Caco-2 (cell line): ENCODE data around the gene NGFR. TPM values are rescaled to one million over a fixed set of nuclear protein-coding genes. Genes with fewer than 3 reads are reported as not detected.

Experiments used
- BruUV-seq: library from RNA; stranded (reverse); fragments of 400-500 nt; replicated peaks from 2 replicates; lab custom pipeline; 2021; lab: Mats Ljungman, UMichigan
- CTCF ChIA-PET: fragments of 300-600 bp; sonication (Branson Sonifier 250); formaldehyde crosslinking; loops from one replicate; lab custom pipeline; 2022; ENCODE audit warnings: antibody characterized with exemption; lab: Charles Lee
- POLR2A ChIA-PET: fragments of 300-600 bp; sonication (Branson Sonifier 250); formaldehyde crosslinking; loops from one replicate; lab custom pipeline; 2022; ENCODE audit warnings: antibody characterized with exemption; lab: Charles Lee
- DNase-seq, 2 experiments: peaks; one replicate each; pipeline versions ENCODE4 v3.0.0 to v3.0.0-alpha.2; 2020 to 2022
- H3K27me3 ChIP-seq: replicated peaks from 2 replicates; pipeline ENCODE4 v1.6.0; 2011; ENCODE audit warnings: low read length; ENCODE audit not compliant: control insufficient read depth, insufficient read depth
- H3K36me3 ChIP-seq: 2 replicates; pipeline ENCODE4 v1.5.1; 2011; ENCODE audit warnings: low read length; ENCODE audit not compliant: control insufficient read depth, insufficient read depth
- H3K4me1 ChIP-seq: fragments of 250-450 bp; sonication (Bioruptor Pico); 2 replicates; pipeline ENCODE4 v1.5.1; 2020; ENCODE audit warnings: mild to moderate bottlenecking
- H3K4me3 ChIP-seq: 2 replicates; pipeline ENCODE4 v1.5.1; 2011; ENCODE audit warnings: low read depth, mild to moderate bottlenecking, control low read depth, low read length
- H3K9me3 ChIP-seq: fragments of 250-450 bp; sonication (Bioruptor Pico); 2 replicates; pipeline ENCODE4 v1.5.1; 2020; ENCODE audit warnings: mild to moderate bottlenecking, moderate library complexity
- H3K27ac Mint-ChIP-seq: one replicate; pipeline ENCODE4 v1.8.0; 2022; ENCODE audit warnings: mixed read lengths; ENCODE audit not compliant: unreplicated experiment
- H3K27me3 Mint-ChIP-seq: one replicate; pipeline ENCODE4 v1.8.0; 2022; ENCODE audit warnings: mixed read lengths; ENCODE audit not compliant: insufficient read depth, unreplicated experiment
- H3K36me3 Mint-ChIP-seq: one replicate; pipeline ENCODE4 v1.8.0; 2022; ENCODE audit warnings: mild to moderate bottlenecking, mixed read lengths; ENCODE audit not compliant: insufficient read depth, unreplicated experiment
- H3K4me1 Mint-ChIP-seq: one replicate; pipeline ENCODE4 v1.8.0; 2022; ENCODE audit warnings: low read depth, mixed read lengths; ENCODE audit not compliant: unreplicated experiment
- H3K4me3 Mint-ChIP-seq: one replicate; pipeline ENCODE4 v1.8.0; 2022; ENCODE audit warnings: mild to moderate bottlenecking, moderate library complexity, mixed read lengths; ENCODE audit not compliant: unreplicated experiment
- H3K9me3 Mint-ChIP-seq: one replicate; pipeline ENCODE4 v1.8.0; 2022; ENCODE audit warnings: mixed read lengths; ENCODE audit not compliant: unreplicated experiment
- intact Hi-C: fragments of 100-400 bp; cut with micrococcal nuclease; formaldehyde crosslinking; loops from one replicate; pipeline ENCODE4 v1.10.0; 2022; ENCODE audit not compliant: unreplicated experiment
- total RNA-seq: library from RNA; stranded (reverse); gene quantifications from 2 replicates; pipeline ENCODE4 v1.2.3, GENCODE V29; 2022
- TF ChIP-seq, protein P1 (sequence below), 2 experiments: fragments of 200-600 bp in 1 of 2; IDR thresholded peaks; 1 replicate in 1 of 2; 2 replicates in 1 of 2; pipeline versions ENCODE4 v1.5.1 to v1.8.0; 2011 to 2022; ENCODE audit warnings: antibody characterized with exemption in 1 of 2, control low read depth in 1 of 2, inconsistent platforms in 1 of 2, low read depth in 1 of 2, low read length in 1 of 2, mild to moderate bottlenecking in 1 of 2, moderate library complexity in 1 of 2; ENCODE audit not compliant: insufficient read depth in 1 of 2, severe bottlenecking in 1 of 2, unreplicated experiment in 1 of 2

NGFR gene
- total RNA-seq, 1 experiment from 2014 or later: 1.6 TPM

DNA sequence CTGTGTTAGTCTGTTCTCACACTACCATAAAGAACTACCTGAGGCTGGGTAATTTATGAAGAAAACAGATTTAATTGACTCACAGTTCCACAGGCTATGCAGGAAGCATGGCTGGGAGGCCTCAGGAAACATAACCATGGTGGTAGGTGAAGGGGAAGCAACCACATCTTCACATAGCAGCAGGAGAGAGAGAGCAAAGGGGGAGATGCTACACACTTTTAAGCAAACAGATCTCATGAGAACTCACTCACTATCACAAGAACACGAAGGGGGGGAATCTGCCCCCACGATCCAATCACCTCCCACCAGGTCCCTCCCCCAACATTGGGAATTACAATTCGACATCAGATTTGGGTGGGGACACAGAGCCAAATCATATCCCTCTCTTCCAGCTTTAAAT is 48.8 kb downstream of the NGFR start:
- ChIA-PET POLR2A (no interaction called here), CTCF (interaction anchor here (2.0 kb wide), 1 partner anchor 12 kb away, joined by 10 read pairs; no protein-coding TSS in a partner anchor)
- intact Hi-C loops: no loop called here
- peak in 1 of 2 experiments; percentile 19 for DNase-seq
- no peaks in the 10 kb centered on the region for H3K36me3 Mint-ChIP-seq
- H3K4me1 Mint-ChIP-seq: no peaks in the 10 kb centered on the region
- peaks cover 9% of the 10 kb centered on the region for H3K9me3 Mint-ChIP-seq
- Histone ChIP-seq H3K9me3 (peaks cover 13% of the 10 kb centered on the region), H3K4me3 (no peak overlapping the region), H3K36me3 (no peaks in the 10 kb centered on the region), H3K4me1 (no peaks in the 10 kb centered on the region), H3K27me3 (no peaks in the 10 kb centered on the region)
- TF ChIP-seq, protein P1, sequence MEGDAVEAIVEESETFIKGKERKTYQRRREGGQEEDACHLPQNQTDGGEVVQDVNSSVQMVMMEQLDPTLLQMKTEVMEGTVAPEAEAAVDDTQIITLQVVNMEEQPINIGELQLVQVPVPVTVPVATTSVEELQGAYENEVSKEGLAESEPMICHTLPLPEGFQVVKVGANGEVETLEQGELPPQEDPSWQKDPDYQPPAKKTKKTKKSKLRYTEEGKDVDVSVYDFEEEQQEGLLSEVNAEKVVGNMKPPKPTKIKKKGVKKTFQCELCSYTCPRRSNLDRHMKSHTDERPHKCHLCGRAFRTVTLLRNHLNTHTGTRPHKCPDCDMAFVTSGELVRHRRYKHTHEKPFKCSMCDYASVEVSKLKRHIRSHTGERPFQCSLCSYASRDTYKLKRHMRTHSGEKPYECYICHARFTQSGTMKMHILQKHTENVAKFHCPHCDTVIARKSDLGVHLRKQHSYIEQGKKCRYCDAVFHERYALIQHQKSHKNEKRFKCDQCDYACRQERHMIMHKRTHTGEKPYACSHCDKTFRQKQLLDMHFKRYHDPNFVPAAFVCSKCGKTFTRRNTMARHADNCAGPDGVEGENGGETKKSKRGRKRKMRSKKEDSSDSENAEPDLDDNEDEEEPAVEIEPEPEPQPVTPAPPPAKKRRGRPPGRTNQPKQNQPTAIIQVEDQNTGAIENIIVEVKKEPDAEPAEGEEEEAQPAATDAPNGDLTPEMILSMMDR (IDR thresholded peaks at IDR 0.05; ENCODE audit: insufficient read depth in 1 of 2, low read depth in 1 of 2, low read length in 1 of 2, severe bottlenecking in 1 of 2, unreplicated experiment in 1 of 2): no peak
- peaks cover 6% of the 10 kb centered on the region for H3K27me3 Mint-ChIP-seq
- no TSS peak for BruUV-seq
- H3K27ac Mint-ChIP-seq: no peak overlapping the region
- H3K4me3 Mint-ChIP-seq: no peak overlapping the region

DNA sequence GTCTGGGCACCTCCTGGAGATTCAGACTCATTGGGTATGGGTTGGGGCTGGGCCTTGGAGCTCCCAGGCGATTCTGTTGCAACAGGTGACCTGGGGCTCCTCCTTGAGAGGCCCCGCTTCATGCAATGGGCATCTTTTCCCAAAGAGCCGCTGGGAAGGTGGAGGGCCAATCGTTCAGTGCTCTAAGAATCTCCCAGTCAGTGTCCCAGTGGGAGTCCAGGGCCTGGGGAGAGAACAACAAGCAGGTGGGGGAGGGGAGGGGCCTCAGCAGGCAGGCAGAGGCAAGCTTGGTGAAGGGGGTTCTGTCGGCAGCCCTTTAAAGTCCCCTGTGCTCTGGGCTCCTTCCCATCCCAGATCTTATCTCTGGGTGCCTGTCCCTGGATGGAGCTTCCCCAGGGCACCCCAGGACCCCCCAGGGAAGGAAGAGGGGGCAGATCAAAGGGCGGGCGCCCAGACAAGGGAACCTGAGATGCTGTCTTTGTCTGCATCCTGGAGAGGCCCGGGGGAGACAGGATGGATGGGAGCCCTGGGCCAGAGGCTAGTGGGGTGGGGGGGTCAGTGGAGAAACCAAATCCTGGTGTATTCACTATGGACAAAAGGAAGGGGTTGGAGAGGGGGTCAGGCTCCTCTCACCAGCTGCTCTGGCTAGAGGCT is 50.0 kb downstream of the NGFR start:
- H3K9me3 ChIP-seq: peaks cover 13% of the 10 kb centered on the region
- ChIA-PET POLR2A (interaction anchor here (0.6 to 0.8 kb wide), 2 partner anchors 107 to 130 kb away, joined by 4 read pairs; partner anchors contain the start of gene PHB1), CTCF (interaction anchor here (0.8 to 2.0 kb wide), 4 partner anchors 11 to 137 kb away, joined by 3 to 10 read pairs (median 4); no protein-coding TSS in a partner anchor)
- no TSS peak for BruUV-seq
- Mint-ChIP-seq H3K4me3 (no peak overlapping the region), H3K36me3 (no peaks in the 10 kb centered on the region), H3K4me1 (no peaks in the 10 kb centered on the region), H3K27ac (no peak overlapping the region), H3K27me3 (peaks cover 4% of the 10 kb centered on the region), H3K9me3 (peaks cover 9% of the 10 kb centered on the region)
- H3K27me3 ChIP-seq: no peaks in the 10 kb centered on the region
- H3K36me3 ChIP-seq: no peaks in the 10 kb centered on the region
- intact Hi-C loops: no loop called here
- H3K4me3 ChIP-seq: no peak overlapping the region
- DNase-seq: peak in 1 of 2 experiments; percentile 43
- TF ChIP-seq, protein P1 (IDR thresholded peaks at IDR 0.05; ENCODE audit: insufficient read depth in 1 of 2, low read depth in 1 of 2, low read length in 1 of 2, severe bottlenecking in 1 of 2, unreplicated experiment in 1 of 2): no peak
- H3K4me1 ChIP-seq: no peaks in the 10 kb centered on the region

DNA sequence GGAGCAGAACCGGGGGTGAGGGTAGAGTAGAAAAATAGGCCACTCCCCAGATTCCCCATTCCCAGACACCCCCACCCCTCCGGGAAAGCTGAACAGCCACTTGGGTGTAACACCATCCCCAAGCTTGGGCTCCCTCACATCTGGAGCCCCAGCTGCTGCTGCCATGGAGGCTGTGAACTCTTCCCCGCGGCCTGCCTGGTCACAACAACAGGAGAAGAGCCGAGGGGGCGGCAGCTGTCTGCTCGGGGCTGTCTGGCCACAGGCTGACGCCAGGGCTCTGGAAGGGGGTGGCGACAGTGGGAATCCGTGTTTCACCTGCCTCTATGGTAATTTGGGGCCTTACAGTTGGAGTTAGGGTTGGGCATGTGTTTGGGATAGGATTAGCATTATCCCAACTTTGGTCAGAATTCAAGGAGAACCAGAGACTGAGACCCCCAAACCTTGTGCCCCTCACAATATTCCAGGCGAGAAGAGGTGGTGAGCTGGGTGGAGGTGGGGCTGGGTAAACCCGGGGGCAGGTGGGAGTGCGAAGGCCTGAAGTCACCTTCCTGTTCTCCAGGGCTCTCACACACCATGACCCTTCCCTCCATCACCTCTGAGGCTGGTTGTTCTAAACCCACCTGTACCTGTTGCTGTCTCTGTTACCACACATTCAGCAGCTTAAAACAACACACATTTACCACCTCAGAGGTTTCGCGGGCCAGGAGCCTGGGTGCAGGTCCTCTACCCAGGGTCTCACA is 50.9 kb downstream of the NGFR start:
- H3K27ac Mint-ChIP-seq: no peak overlapping the region
- Histone ChIP-seq H3K9me3 (peaks cover 12% of the 10 kb centered on the region), H3K4me3 (no peak overlapping the region), H3K4me1 (no peaks in the 10 kb centered on the region), H3K27me3 (no peaks in the 10 kb centered on the region), H3K36me3 (no peaks in the 10 kb centered on the region)
- DNase-seq: peak in 1 of 2 experiments; percentile 52
- intact Hi-C loops: no loop called here
- H3K27me3 Mint-ChIP-seq: peaks cover 4% of the 10 kb centered on the region
- CTCF ChIA-PET: interaction anchor here (0.6 to 1.6 kb wide), 3 partner anchors 111 to 769 kb away, joined by 3 to 5 read pairs (median 3); no protein-coding TSS in a partner anchor
- POLR2A ChIA-PET: no interaction called here
- H3K4me3 Mint-ChIP-seq: no peak overlapping the region
- H3K9me3 Mint-ChIP-seq: peaks cover 9% of the 10 kb centered on the region
- BruUV-seq: no TSS peak
- no peaks in the 10 kb centered on the region for H3K4me1 Mint-ChIP-seq
- TF ChIP-seq, protein P1 (IDR thresholded peaks at IDR 0.05; ENCODE audit: insufficient read depth in 1 of 2, low read depth in 1 of 2, low read length in 1 of 2, severe bottlenecking in 1 of 2, unreplicated experiment in 1 of 2): no peak
- no peaks in the 10 kb centered on the region for H3K36me3 Mint-ChIP-seq
